GM19043 (cell line): ENCODE measurements around the gene CTNNA3.

Experiments used
- ATAC-seq: cut with Tn5 transposase; IDR thresholded peaks from one replicate; pipeline ENCODE4 v1.9.1; 2021; ENCODE audit warnings: low read depth; ENCODE audit not compliant: unreplicated experiment

Gene CTNNA3

GRCh38 chr10:66218289-66218688, 1477.7 kb downstream of the CTNNA3 start:
- ATAC-seq = no peak

DNA sequence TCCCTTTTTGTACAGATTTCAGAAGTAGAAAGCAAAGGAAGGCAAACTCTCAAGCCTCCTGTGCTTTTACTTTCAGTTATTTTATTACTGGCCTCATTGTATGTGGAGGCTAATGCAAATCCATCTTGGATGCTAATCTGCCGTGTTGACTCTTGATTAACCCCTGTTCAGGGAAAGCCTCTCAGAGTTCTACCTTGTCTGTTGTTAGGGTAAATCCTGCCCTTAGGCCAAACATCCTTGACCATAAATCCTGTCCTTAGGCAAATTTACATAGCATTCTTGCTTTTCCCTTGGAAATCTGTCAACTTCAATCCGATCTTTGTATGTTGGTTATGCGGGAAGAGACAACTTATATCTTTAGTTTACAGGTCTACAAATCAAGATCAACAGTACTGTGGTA, 1480.1 kb downstream of the CTNNA3 start:
- no peak for ATAC-seq

- no peak for ATAC-seq
Measured at GRCh38 chr10:66214721-66215404, 1481.1 kb downstream of the CTNNA3 start.

GRCh38 chr10:66209025-66209424, 1487.0 kb downstream of the CTNNA3 start:
- ATAC-seq = no peak

DNA sequence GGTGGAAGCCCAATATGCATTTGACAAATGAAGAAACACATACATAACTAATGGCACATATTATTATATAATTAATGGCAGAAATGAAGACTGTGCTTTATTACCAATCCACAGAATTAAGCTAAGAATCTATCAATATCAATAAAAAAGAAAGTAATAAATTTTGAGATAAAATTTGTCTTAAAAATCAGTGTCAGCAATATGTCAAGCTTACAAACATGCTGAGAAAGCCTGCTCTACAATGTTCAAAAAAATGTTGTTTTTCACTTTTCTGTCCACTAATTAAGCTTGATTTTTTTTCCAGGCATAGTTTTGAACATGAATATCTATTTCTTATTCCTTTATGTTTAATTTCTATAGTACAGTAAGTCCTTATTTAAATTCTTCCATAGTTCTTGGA, 1491.2 kb downstream of the CTNNA3 start:
- ATAC-seq = no peak

DNA sequence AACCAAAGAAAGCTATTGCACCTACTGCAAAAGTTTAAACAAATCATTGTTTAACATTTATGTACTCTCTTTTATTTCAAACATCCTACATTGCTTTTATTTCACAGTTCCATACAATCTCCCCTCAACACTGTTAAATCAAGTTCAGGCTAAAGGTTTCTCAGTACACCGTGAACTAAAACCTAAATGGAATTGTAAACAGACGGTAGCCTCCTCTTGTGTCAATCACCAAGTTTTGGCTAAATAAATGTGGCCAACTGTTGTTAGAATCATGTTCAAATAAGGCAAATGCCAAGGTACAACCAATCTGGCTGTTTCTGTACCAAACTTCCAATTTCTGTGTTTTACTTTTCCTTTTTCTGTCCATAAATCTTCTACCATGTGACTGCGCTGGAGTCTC, 1493.9 kb downstream of the CTNNA3 start:
- no peak for ATAC-seq

GRCh38 chr10:66192162-66192831, 1503.7 kb downstream of the CTNNA3 start:
- no peak for ATAC-seq

GRCh38 chr10:66190413-66190812, 1505.6 kb downstream of the CTNNA3 start:
- ATAC-seq = no peak

- no peak for ATAC-seq
Measured at GRCh38 chr10:66189271-66189670, 1506.7 kb downstream of the CTNNA3 start.

DNA sequence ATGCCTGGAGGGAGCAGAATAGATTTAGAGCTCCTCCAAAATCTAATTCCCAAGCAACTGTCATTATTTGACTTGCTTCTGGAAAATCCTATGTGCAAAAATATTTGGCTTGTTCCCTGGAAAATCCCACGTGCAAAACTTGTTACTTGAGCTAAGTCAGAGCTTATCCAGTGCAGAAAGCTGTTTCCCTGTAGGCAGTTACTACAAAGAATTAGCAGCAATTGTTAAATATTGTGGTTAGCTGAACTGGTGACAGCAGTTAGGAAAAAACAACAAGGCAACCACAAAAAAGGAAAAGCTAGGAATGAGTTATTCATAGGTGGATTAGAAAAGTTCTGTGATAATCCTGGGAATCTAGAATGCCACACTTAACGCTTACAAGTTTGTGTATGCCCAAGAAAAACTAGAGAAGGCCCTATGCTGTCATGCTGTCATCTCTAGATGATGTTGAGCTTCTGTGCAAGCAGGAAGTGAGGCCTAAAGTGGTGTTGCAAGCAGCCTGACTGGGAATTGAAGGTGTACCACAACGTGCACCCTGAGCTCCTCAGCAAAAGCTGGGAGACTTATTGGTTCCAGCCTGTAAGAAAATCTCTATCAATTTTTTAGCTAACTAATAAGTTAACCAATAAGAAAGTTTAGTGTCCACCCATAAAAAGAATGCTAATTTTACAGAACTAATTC, 1508.8 kb downstream of the CTNNA3 start:
- no peak for ATAC-seq

GRCh38 chr10:66183028-66183427, 1513.0 kb downstream of the CTNNA3 start:
- no peak for ATAC-seq

DNA sequence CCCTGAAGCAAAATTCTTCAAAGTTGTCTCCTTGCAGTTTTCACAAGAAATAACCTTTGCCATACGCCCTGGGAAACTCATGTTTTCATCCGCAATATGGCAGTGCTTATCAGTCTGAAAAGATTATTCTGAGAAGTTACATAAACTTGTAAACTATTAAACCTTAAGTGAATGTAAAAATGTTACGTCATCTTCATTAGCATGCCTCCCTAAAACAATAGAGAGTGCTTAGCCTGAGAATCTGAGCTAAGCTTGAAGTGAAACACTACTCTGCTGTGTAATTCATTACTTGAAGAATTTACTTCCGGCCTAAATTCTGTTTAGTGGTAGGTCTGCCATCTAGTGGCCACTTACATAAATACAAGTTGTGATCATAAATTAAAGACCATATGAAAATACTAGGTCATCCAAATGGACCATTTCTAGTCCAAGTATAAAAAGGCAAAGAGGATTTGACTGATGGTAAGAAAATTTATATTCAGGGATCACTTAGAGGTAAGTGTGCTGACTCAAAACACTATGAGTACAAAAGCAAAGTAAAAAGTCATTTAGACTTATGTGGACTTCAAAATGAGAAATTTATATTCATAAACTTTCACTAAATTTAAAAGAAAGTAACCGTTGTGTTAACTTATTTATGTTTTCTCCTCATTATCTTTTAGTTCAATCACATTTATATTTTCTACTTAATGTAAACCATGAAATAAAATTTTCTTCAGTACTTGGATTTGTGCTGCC, 1515.2 kb downstream of the CTNNA3 start:
- peak; percentile 94 for ATAC-seq

GRCh38 chr10:66180021-66180420, 1516.0 kb downstream of the CTNNA3 start:
- no peak for ATAC-seq

GRCh38 chr10:66176772-66177171, 1519.2 kb downstream of the CTNNA3 start:
- no peak for ATAC-seq

DNA sequence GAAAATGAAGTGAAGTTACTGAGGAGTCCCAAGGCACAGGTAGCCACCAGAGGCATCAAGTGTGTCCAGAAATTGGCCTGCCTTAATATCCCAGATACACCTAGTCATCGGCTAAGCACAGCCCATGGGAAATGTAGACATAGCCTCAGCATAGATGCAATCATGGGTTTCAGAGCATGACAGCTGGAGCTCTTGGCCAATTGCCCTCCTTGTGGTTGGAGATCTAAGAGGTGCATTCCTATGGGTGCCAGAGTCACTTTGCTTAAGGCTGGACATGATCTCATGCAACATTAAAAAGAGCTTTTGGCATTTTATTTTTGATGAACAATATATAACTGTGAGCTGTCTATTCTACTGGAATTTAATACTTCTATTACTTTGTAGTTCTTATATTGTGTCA, 1528.2 kb downstream of the CTNNA3 start:
- no peak for ATAC-seq

DNA sequence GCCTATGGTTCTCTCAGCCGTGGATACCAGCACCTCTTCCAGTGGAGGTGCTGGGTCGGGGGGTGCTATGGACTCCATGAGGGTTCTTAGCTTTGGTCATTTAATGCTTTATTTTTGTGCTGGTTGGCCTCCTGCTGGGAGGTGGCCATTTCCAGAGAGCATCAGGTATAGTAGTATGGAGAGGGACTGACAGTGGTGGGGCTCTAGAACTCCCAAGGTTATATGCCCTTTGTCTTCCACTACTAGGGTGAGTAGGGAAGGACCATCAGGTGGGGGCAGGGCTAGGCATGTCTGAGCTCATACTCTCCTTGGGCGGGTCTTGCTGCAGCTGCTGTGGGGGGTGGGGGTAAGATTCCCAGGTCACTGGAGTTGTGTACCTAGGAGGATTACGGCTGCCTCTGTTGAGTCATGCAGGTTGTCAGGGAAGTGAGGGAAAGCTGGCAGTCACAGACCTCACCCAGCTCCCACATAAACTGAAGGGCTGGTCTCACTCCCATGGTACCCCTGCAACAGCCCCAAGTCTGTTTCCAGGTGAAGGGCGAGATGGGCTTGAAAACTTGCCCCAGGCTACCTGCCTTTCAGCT, 1533.3 kb downstream of the CTNNA3 start:
- ATAC-seq = no peak

DNA sequence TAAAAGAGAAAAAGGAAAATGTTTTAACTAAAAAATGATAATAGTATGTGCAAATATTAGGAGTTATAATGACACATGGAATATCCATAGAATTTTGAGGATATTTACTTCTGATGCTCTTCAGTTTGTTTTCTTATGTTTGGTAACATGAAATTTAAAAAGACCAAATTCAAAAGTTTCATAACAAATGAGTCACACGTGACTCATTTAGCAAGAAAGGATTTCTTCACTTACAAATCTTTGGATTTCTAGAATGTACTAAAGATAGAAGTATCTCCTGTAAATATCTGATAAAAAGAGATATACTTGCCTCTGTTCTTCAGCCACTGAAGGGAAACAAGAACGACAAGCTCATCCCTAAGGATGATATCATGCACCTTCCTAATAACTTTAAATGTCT, 1544.6 kb downstream of the CTNNA3 start:
- ATAC-seq = no peak

DNA sequence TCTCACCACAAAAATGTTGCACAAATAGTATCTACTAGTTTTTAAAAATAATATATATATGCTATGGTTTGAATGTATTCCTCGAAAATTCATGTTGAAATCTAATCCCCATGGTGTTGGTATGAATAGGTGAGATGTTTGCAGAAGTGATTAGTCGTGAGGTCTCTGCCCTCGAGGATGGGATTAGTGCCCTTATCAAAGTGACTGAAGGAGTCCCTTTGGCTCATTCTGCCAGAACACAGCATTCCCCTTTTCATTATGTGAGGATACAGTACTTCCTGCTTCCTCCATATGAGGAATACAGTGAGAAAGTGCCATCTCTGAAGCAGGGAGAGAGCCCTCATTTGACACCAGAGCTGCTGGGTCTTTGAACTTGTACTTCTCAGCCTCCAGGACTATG, 1547.7 kb downstream of the CTNNA3 start:
- ATAC-seq = no peak

DNA sequence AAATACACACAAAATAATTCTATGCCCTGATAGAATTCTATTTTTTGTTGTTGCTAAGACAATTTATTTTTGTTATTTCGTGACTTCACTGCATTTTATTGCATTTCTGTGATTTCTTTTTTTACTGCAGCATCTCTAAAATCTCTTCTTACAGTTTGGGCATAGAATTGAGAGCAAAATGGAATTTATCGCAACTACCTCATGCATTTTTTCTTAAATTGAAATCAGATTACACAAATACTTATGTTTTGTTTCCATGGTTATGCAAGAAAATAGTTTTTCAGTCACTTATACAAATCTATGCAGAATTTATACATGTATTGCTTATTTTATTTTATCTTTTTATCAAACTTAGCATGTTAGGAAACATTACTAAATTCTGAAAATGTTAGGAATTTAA, 1552.0 kb downstream of the CTNNA3 start:
- ATAC-seq = no peak

DNA sequence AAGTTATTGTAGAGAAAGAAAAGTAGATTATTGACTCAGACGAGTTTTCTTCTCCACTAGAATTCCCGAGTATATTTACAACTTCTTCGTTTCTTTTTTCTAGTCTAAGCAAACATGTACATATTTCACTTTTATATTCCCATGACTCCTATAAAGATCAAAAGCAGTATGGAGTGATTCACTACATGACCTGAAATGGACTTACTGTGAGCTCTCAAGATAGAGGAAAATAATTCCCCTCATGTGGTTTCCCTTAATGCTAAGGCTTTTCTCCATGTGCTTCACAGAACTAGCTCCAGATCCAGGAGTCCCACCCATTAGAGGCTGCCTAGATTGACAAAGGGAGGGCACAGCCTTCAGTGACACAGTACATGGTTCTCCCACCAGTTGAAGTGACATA, 1593.2 kb downstream of the CTNNA3 start:
- no peak for ATAC-seq
